Erythroblast (primary cell): ENCODE data around the gene INPP4A.

Source experiments
- DNase-seq, 2 experiments: peaks; one replicate each; lab custom pipeline; 2025; lab: John Stamatoyannopoulos, UW
- GATA1 ChIP-seq: IDR thresholded peaks from 2 replicates; pipeline ENCODE4 v1.6.1; 2011; ENCODE audit warnings: low read depth, mild to moderate bottlenecking, control low read depth, low read length, moderate library complexity
- POLR2A ChIP-seq: IDR thresholded peaks from 2 replicates; pipeline ENCODE4 v1.6.1; 2011; ENCODE audit warnings: mild to moderate bottlenecking, low read length

INPP4A gene

DNA sequence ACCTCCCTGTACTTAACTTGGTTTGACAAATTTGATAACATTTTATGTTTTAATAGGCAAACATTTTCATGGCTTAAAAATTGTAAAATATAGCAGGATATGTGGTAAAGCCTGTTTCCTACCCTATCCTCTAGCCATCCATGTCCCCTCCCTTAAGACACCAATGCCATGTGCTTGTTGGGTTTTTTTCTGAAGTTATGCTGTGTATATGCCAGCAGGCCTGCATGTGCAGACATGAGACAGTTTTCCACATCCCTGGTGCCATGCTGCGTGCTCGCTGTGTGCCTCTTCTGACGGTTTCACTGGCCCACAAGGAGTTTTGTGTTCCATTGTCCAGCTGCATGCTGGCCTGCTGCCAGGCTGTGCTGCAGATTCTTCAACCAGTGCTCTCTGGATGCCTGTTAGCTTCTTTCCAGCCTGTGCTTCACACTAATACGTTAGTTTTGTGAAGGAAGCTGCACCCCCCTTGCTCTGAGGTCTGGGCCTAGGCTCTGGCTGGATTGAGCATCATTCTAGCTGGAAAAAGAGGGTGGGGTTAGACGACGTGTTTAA, 16.9 kb downstream of the INPP4A start:
- TF ChIP-seq POLR2A = no peak
- DNase-seq = peak in 1 of 2 experiments; percentile 10

DNA sequence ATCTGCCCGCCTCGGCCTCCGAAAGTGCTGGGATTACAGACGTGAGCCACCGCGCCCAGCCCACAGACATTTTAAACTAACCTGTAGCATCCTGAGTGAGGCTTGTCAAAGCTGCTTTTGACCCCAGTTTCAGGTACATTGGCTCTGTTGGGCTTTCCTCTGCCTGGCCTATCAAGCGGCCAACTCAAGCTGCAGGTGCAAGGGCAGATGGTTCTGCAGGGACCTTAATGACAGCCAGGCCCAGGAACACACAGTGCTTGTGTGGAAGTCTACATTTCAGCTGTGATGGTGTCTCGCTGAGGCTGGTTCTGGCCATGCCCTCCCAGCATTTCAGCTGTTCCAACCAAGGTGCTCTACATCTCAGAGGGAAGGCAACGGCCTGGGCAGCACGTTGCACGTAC, 18.4 kb downstream of the INPP4A start:
- DNase-seq = no peak
- TF ChIP-seq POLR2A (no peak), GATA1 (no peak)

DNA sequence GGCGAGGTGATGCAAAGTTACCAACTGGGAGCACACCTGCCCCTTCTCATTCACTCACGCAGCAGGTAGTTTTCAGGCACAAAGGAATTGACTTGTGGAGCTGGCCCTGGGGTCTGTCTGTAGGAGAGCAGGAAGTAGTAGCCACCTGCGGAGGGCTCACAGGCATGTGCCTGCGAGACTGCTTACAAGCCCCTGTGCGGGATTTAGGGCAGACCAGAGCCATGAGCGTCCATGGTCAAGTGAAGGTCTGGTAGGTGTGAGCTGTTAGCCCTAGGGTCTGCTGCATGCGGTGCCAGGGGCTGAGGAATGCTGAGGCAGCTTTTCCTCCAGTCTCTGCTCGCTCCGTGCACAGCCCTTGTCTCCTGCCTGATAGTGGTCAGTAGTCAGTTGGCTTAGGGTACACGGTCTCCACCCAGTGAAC, 18.9 kb downstream of the INPP4A start:
- TF ChIP-seq GATA1 = no peak
- TF ChIP-seq POLR2A = no peak
- DNase-seq = no peak

DNA sequence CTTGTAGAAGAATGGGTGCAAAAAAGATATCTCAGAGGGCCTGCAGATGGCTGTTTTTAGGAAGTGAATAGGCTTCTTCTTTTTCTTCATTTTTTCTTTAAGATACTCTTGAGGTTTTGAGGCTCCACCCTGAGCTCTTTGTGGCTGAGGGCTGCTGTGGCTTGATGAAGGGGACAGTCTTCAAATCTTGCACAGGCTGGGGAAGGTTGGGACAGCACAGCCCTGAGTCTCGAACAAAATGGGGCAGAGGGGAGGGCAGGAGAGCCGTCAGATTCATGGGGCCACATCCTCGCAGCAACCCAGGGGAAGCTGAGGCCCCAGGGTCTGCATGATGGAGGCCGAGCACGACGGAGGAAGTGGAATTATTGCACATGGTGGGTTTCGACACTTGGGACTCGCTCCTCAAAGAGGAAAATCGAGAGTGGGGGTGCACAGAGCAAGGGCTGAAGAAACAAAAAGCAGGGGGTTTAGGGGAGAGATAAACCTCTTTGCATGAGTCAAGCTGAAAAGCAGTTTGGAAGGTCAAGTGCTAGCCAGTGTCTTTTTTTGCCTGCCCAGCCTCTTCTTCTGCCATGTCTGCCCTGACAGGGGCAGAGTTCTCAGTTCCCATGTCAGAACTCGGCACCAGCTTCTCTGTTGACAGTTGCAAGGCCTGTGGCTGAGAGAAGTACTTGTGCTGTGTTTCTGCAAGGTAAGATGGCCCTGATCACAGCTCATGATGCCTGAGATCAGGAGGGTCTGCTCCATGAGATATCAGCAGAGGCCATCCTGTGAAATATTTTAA, 19.5 kb downstream of the INPP4A start:
- TF ChIP-seq POLR2A (no peak), GATA1 (no peak)
- DNase-seq = peak; percentile 52 to 81

GRCh38 chr2:98464772-98465310, 20.2 kb downstream of the INPP4A start:
- peak; percentile 52 to 59 for DNase-seq
- TF ChIP-seq GATA1 = no peak
- TF ChIP-seq POLR2A = no peak

DNA sequence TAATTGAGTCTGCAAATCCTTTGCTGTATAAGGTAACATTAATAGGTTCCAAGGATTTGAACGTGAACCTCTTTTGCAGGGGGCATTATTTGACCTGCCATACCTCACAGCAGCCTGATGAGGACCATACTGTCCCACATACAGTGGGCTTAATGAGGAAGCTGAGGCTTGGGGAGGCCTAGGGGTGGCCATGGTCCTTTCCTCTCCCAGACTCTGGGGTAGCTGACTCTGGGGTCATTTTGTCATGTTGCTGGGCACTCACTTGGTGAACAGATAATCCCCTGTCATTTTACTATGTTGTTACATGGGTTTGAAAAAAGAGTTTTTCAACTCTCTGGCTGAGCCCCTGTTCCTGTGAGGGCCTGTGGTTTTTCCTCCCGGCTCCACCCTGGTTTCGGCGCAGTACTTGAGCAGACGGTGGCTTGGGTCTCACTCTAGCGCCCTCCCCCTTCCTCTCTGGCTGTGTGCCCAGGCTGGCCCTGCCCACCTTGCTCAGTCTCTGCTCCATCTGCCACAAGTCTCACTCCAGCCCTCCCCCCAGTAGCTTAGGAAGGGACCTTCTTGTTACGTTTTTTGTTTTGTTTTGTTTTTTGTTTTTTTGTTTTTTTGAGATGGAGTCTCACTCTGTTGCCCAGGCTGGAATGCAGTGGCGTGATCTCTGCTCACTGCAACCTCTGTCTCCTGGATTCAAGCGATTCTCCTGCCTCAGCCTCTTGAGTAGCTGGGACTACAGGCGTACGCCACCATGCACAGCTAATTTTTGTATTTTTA, 21.0 kb downstream of the INPP4A start:
- DNase-seq = peak; percentile 83 to 87
- TF ChIP-seq GATA1 (no peak), POLR2A (peak; percentile 27)

DNA sequence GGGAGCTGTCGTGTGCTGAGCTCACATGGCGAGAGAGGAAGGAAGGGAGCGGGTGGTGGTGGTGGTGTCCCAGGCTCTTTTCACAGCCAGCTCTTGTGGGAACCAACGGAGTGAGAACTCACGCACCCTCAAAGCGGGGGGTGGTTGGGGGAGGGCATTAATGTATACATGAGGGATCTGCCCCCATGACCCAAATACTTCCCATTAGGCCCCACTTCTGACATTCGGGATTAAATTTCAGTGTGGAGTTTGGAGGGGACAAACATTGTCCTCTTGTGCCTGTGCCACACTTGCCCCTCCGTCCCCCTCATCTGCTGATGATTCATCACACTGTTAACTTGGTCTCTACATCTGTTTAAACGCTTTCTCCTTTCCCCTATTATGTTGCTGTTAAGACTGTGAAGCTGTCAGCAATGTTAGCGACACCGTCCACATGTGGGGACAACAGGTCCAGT, 22.5 kb downstream of the INPP4A start:
- TF ChIP-seq POLR2A (no peak), GATA1 (no peak)
- DNase-seq = no peak

GRCh38 chr2:98467652-98468051, 23.0 kb downstream of the INPP4A start:
- no peak for DNase-seq
- TF ChIP-seq POLR2A (no peak), GATA1 (no peak)

- no peak for DNase-seq
- TF ChIP-seq GATA1 (no peak), POLR2A (no peak)
These were observed 24.1 kb downstream of the INPP4A start for GRCh38 chr2:98468621-98469236.

DNA sequence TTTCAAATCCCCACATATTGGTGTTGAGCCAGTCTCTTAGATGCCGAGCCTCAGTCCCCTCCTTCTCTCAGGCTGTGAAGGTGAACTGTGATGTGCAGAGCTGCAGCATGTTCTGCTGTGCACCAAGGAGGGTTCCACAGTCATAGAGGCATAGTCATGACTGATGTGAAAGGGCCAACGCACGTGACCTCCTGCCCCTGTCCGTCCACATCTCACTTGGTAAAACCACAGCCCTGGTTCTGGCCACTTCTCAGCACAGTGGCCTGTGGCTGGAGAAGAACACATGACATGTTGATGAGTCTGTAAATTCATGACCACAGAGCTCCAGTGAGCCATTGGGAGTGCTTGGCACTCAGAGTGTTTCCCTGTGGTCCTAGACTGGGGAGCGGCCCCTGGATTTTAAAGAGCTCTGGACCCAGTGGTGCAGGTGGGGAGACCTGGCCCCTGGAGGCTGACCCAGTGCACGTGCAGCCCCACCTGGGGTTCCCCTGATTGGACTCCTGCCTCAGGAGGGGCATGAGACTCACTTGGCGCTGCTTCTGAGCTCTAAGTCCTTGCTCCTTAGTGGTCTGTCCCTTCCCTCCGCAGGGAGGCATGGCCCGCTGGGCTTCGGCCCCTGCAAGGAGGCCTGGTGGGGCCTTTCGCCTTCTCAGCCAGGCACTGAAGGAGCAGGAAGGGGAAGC, 25.3 kb downstream of the INPP4A start:
- TF ChIP-seq GATA1 (no peak), POLR2A (no peak)
- DNase-seq = no peak

GRCh38 chr2:98470851-98471255, 26.2 kb downstream of the INPP4A start:
- DNase-seq = no peak
- TF ChIP-seq GATA1 (no peak), POLR2A (no peak)

DNA sequence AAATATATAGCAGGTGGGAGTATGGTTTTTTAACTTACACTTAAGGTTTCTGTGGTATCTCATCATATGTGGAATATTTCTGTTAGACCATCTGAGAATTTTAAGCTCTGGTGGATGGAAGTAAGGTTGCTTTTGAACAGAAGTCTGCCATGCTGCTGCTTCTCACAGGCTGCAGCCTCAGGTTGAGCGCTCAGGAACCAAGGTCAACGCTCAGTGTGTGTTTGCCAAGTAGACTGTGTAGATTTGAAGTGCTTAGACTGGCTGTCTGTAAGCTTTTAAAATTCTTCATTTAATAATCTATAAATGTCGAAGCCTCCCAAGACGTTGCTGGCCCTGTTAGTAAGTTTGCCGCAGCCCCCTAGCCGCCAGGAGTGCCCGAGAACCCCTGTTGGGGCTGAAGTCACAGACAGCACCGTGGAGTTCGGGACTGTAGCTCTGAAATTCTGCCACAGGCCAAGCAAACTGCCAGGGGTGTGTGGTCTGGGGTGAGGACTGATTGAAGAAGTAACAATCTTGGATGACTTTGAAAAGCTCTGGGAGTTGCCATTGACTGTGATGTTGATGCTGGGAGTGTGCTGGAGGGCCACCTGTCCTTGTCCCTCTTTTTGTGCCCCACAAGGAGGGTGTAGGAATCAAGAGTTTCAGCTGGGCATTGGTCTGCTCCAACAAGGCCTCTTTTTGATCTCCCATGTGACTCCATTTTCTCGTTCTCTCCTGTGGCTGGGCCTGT, 26.9 kb downstream of the INPP4A start:
- TF ChIP-seq GATA1 = no peak
- no peak for TF ChIP-seq POLR2A
- DNase-seq = no peak
